Fibroblast of lung (primary cell): ENCODE measurements around the gene MACROD2. TPM values are rescaled to one million over a fixed set of nuclear protein-coding genes. Genes with fewer than 3 reads are reported as not detected.

Experiments
- DNase-seq, 2 donors: peaks; one replicate each; pipeline versions ENCODE4 v3.0.0 to v3.0.0-alpha.2; 2010; ENCODE audit warnings: low read depth in 2 of 2
- H2AFZ ChIP-seq: 2 replicates; pipeline ENCODE4 v1.5.1; 2012; ENCODE audit warnings: low read length, control low read depth, inconsistent platforms
- H3K27ac ChIP-seq: 2 replicates; pipeline ENCODE4 v1.5.1; 2011; ENCODE audit warnings: low read length, control low read depth; ENCODE audit not compliant: insufficient read depth
- H3K27me3 ChIP-seq: 2 replicates; pipeline ENCODE4 v1.5.1; 2011; ENCODE audit warnings: mild to moderate bottlenecking, low read length; ENCODE audit not compliant: control insufficient read depth, insufficient read depth
- H3K36me3 ChIP-seq: 2 replicates; pipeline ENCODE4 v1.5.1; 2011; ENCODE audit warnings: low read length; ENCODE audit not compliant: control insufficient read depth, insufficient read depth
- H3K4me1 ChIP-seq: 2 replicates; pipeline ENCODE4 v1.5.1; 2011; ENCODE audit warnings: low read length; ENCODE audit not compliant: control insufficient read depth, insufficient read depth; ENCODE audit errors: extremely low read depth
- H3K4me2 ChIP-seq: 2 replicates; pipeline ENCODE4 v1.5.1; 2011; ENCODE audit warnings: low read length, control low read depth; ENCODE audit not compliant: insufficient read depth; ENCODE audit errors: extremely low read depth
- H3K4me3 ChIP-seq, 4 experiments: fragments of 200-600 bp in 1 of 4; sonication (generic) in 1 of 4; replicated peaks in 1 of 4; 2 replicates each; pipeline ENCODE4 v1.5.1; 2011 to 2016; ENCODE audit warnings: low read length in 4 of 4, low read depth in 3 of 4, mild to moderate bottlenecking in 3 of 4, control low read depth in 2 of 4, inconsistent platforms in 1 of 4, mixed read lengths in 1 of 4; ENCODE audit not compliant: insufficient read depth in 1 of 4; ENCODE audit errors: control extremely low read depth in 1 of 4
- H3K79me2 ChIP-seq: 2 replicates; pipeline ENCODE4 v1.5.1; 2012; ENCODE audit warnings: mild to moderate bottlenecking, low read length, inconsistent platforms; ENCODE audit not compliant: control insufficient read depth, insufficient read depth
- H3K9ac ChIP-seq: 2 replicates; pipeline ENCODE4 v1.5.1; 2011; ENCODE audit warnings: mild to moderate bottlenecking, low read length, control low read depth; ENCODE audit not compliant: insufficient read depth
- H3K9me3 ChIP-seq: 2 replicates; pipeline ENCODE4 v1.5.1; 2012; ENCODE audit warnings: low read depth, low read length; ENCODE audit not compliant: control insufficient read depth, insufficient read depth
- H4K20me1 ChIP-seq: 2 replicates; pipeline ENCODE4 v1.5.1; 2011; ENCODE audit warnings: low read length; ENCODE audit not compliant: control insufficient read depth, insufficient read depth; ENCODE audit errors: extremely low read depth
- CTCF ChIP-seq, 2 donors: IDR thresholded peaks in 1 of 2; conservative IDR thresholded peaks in 1 of 2; 1 replicate in 1 of 2; 2 replicates in 1 of 2; pipeline ENCODE4 v1.5.1; 2011 to 2012; ENCODE audit warnings: low read length in 2 of 2, control low read depth in 1 of 2, inconsistent platforms in 1 of 2, low read depth in 1 of 2, mild to moderate bottlenecking in 1 of 2
- EZH2 ChIP-seq: IDR thresholded peaks from 2 replicates; pipeline ENCODE4 v1.5.1; 2012; ENCODE audit warnings: low read length, control low read depth, mild to moderate bottlenecking; ENCODE audit errors: missing control alignments
- polyA plus RNA-seq, 2 donors: library from polyadenylated mRNA; depleted of rRNA in 1 of 2; stranded (reverse) in 1 of 2; unstranded in 1 of 2; fragments of >200 nt; gene quantifications; 2 replicates each; pipeline ENCODE4 v1.2.1, GENCODE V29; 2011 to 2012; ENCODE audit warnings: missing spikeins in 1 of 2
- total RNA-seq: library from RNA; depleted of rRNA; stranded (reverse); fragments of >200 nt; gene quantifications from 2 replicates; pipeline ENCODE4 v1.2.1, GENCODE V29; 2014

The MACROD2 gene
- total and polyA plus RNA-seq, 2 donors (not counting 1 experiment from before 2014, with no cell fraction given) = 0.54 to 1.7 TPM

GRCh38 chr20:14489544-14489943 lies 494.2 kb downstream of the MACROD2 start:
- TF ChIP-seq EZH2 (no peak), CTCF (conservative IDR thresholded peaks at IDR 0.05 in 1 of 2, IDR thresholded peaks at IDR 0.05 in 1 of 2; ENCODE audit: low read depth in 1 of 2, low read length in 2 of 2) (no peak)
- no peaks in the 10 kb centered on the region for H3K9me3 ChIP-seq
- no peak overlapping the region for H3K4me2 ChIP-seq
- no peak for DNase-seq
- H3K4me3 ChIP-seq = no peak overlapping the region
- H3K27me3 ChIP-seq = no peaks in the 10 kb centered on the region
- H3K9ac ChIP-seq = no peak overlapping the region
- no peak overlapping the region for H2AFZ ChIP-seq
- H3K27ac ChIP-seq = no peak overlapping the region
- H3K79me2 ChIP-seq = no peaks in the 10 kb centered on the region
- no peaks in the 10 kb centered on the region for H3K36me3 ChIP-seq
- no peaks in the 10 kb centered on the region for H4K20me1 ChIP-seq
- H3K4me1 ChIP-seq = no peaks in the 10 kb centered on the region

GRCh38 chr20:14491436-14491835 lies 496.1 kb downstream of the MACROD2 start:
- DNase-seq = no peak
- no peaks in the 10 kb centered on the region for H3K9me3 ChIP-seq
- TF ChIP-seq EZH2 = no peak
- no peak for TF ChIP-seq CTCF (conservative IDR thresholded peaks at IDR 0.05 in 1 of 2, IDR thresholded peaks at IDR 0.05 in 1 of 2; ENCODE audit: low read depth in 1 of 2, low read length in 2 of 2)
- no peaks in the 10 kb centered on the region for H3K79me2 ChIP-seq
- H3K4me3 ChIP-seq = no peak overlapping the region
- H3K4me2 ChIP-seq = no peak overlapping the region
- no peak overlapping the region for H2AFZ ChIP-seq
- H3K27ac ChIP-seq = no peak overlapping the region
- no peaks in the 10 kb centered on the region for H3K27me3 ChIP-seq
- no peak overlapping the region for H3K9ac ChIP-seq
- H3K36me3 ChIP-seq = no peaks in the 10 kb centered on the region
- no peaks in the 10 kb centered on the region for H4K20me1 ChIP-seq
- H3K4me1 ChIP-seq = no peaks in the 10 kb centered on the region

- Histone ChIP-seq H3K4me2 (no peak overlapping the region), H3K27me3 (no peaks in the 10 kb centered on the region), H2AFZ (no peak overlapping the region), H3K9me3 (no peaks in the 10 kb centered on the region), H3K27ac (no peak overlapping the region), H3K36me3 (no peaks in the 10 kb centered on the region), H4K20me1 (no peaks in the 10 kb centered on the region), H3K4me1 (no peaks in the 10 kb centered on the region), H3K9ac (no peak overlapping the region), H3K79me2 (no peaks in the 10 kb centered on the region), H3K4me3 (no peak overlapping the region)
- no peak for DNase-seq
- no peak for TF ChIP-seq EZH2
- no peak for TF ChIP-seq CTCF (conservative IDR thresholded peaks at IDR 0.05 in 1 of 2, IDR thresholded peaks at IDR 0.05 in 1 of 2; ENCODE audit: low read depth in 1 of 2, low read length in 2 of 2)
Observed at GRCh38 chr20:14493408-14493807, 498.1 kb downstream of the MACROD2 start.
